Motor neuron (in vitro differentiated cells): ENCODE data around the gene ZNF227. TPM values are rescaled to one million over a fixed set of nuclear protein-coding genes. Genes with fewer than 3 reads are reported as not detected.
"Not testable (repeated sequence)": the region's sequence is repeated elsewhere in the genome, so short reads cannot be mapped to it uniquely, and the experiment has no call there.

Experiments used
- ATAC-seq, 8 experiments: fragments of 200-7000 bp; cut with Tn5 transposase; replicated peaks in 6 of 8; 2 replicates each; pipeline ENCODE4 v1.8.0; 2021; ENCODE audit warnings: mild to moderate bottlenecking in 8 of 8, moderate library complexity in 8 of 8
- H3K27ac ChIP-seq, 2 donors: fragments of 250-450 bp; sonication (Bioruptor Pico); 2 replicates each; pipeline ENCODE4 v1.9.0; 2021; ENCODE audit warnings: antibody characterized with exemption in 2 of 2, mild to moderate bottlenecking in 2 of 2, moderate library complexity in 1 of 2
- H3K4me1 ChIP-seq, 2 donors: fragments of 250-450 bp; sonication (Bioruptor Pico); replicated peaks in 1 of 2; 2 replicates each; pipeline ENCODE4 v1.6.1; 2021; ENCODE audit warnings: antibody characterized with exemption in 2 of 2, mild to moderate bottlenecking in 2 of 2, moderate library complexity in 1 of 2
- H3K4me3 ChIP-seq, 5 donors: fragments of 250-450 bp; sonication (Bioruptor Pico); 2 replicates each; pipeline ENCODE4 v1.9.0; 2021; ENCODE audit warnings: antibody characterized with exemption in 5 of 5, mild to moderate bottlenecking in 5 of 5, moderate library complexity in 4 of 5
- WGBS, 10 experiments: fragments of 450-650 bp; shearing (Covaris generic); methylation state at CpG; one replicate each; pipeline ENCODE4 v1.0.0; 2022; 5-methylcytosine and 5-hydroxymethylcytosine counted together
- in situ Hi-C, 9 experiments: fragments of 400-800 bp; cut with MboI; loops; one replicate each; pipeline ENCODE4 v1.15.0; 2021; ENCODE audit warnings: low sequenced_read_pairs in 9 of 9, low pct_unique_long_range_greater_than_20kb in 2 of 9; ENCODE audit not compliant: unreplicated experiment in 9 of 9
- total RNA-seq, 8 experiments: library from RNA; unstranded; fragments of 300-600 nt; gene quantifications; 2 replicates each; pipeline versions ENCODE4 v1.2.3 to v1.2.4, GENCODE V29; 2022

Gene ZNF227
- total RNA-seq = 10 to 100 TPM; 17.3 to 35.7 (median 28.7) TPM

DNA sequence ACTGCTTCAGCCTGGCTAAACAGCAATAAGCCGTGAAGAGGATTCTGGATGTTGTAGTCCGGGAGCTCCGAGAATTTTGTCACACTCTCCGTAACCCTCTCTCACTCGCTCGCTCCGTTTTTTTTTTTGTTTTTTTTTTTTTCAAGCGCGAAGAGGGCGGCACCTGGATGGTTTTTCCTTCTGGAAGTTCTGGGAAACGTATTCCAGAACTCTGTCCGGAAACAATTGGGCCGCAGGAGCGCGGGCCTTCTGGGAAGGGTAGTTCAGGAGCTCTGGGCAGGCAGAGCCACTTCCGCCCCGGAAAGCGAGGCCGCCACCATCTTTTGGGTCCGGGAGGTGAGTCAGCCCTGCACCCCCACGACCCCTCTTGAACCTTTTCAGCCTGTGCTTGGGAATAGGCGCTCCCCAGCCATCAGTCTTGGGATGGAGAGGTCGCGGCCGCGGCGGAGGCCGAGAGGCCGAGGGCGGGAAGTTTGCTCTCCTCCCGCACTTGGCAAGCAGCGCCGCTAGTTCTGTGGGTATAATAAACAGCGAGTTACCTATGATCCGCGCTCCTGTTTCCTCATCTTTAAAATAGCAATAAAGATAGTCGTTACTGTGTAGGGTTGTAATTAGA is at the start of gene ZNF227:
Gene ZNF227, plus strand, starts transcription at position 283 of the 616 bp plus-strand sequence. CDS start 5,261 bp downstream, outside the sequence.
- peaks cover 4 to 11% of the 10 kb centered on the region in 2 donors for H3K4me1 ChIP-seq
- in situ Hi-C loops = no loop called here
- peak within 1 kb of the TSS; percentile 43 to 51 for H3K27ac ChIP-seq
- H3K4me3 ChIP-seq = peak within 1 kb of the TSS; percentile 57 to 94 (median 83)
- peak; percentile 93 to 97 (median 96) for ATAC-seq
- WGBS, 10 experiments = 0 to 3% (median 0%) methylated on average over 10 to 25 of the region's 37 CpGs; no CpG with 5 or more reads in 1 of the 10 experiments

DNA sequence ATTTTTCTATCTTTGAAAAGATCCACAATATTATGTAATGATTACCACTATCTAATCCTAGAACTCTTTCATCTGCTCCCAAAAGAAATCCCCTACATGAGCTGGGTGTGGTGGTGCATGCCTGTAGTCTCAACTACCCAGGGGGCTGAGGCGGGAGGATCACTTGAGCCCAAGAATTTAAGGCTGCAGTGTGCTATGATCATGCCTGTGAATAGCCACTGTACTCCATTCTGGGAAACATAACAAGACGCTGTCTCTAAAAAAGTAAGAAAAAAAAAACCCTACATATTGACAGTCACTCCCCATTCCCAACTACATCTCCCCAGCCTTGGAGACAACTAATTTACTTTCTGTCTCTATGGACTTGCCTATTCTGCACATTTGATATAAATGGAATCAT is 48.5 kb upstream of the ZNF227 start:
- Histone ChIP-seq H3K27ac (no peak overlapping the region), H3K4me1 (peaks cover 10 to 20% of the 10 kb centered on the region in 2 donors), H3K4me3 (no peak overlapping the region)
- ATAC-seq = no peak
- WGBS, 10 experiments = 0 to 100% (median 100%) methylated on average over 1 to 2 of the region's 2 CpGs; no CpG with 5 or more reads in 3 of the 10 experiments
- in situ Hi-C loops = no loop called here

DNA sequence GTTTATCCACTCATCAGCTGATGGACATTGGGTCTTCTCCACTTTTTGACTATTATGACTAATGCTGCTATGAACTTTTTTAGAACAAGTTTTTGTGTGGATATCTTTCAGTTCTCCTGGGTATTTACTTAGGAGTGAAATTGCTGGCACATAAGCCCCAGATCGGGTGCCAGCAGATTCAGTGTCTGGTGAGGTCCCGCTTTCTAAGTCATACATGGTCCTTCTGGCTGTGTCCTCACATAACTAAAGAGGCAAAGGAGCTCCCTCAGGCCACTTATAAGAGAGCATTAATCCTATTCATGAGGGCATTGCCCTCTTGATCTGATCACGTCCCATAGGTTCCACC is 48.0 kb upstream of the ZNF227 start:
- H3K4me3 ChIP-seq = peak overlapping the region; percentile 17 to 98 (median 76)
- peaks cover 10 to 20% of the 10 kb centered on the region in 2 donors for H3K4me1 ChIP-seq
- no peak for ATAC-seq
- in situ Hi-C loops = no loop called here
- H3K27ac ChIP-seq = peak overlapping the region; percentile 70 to 87
- 20 to 100% (median 69%) methylated on average over 1 to 3 of the region's 3 CpGs; no CpG with 5 or more reads in 4 of the 10 experiments for WGBS, 10 experiments

DNA sequence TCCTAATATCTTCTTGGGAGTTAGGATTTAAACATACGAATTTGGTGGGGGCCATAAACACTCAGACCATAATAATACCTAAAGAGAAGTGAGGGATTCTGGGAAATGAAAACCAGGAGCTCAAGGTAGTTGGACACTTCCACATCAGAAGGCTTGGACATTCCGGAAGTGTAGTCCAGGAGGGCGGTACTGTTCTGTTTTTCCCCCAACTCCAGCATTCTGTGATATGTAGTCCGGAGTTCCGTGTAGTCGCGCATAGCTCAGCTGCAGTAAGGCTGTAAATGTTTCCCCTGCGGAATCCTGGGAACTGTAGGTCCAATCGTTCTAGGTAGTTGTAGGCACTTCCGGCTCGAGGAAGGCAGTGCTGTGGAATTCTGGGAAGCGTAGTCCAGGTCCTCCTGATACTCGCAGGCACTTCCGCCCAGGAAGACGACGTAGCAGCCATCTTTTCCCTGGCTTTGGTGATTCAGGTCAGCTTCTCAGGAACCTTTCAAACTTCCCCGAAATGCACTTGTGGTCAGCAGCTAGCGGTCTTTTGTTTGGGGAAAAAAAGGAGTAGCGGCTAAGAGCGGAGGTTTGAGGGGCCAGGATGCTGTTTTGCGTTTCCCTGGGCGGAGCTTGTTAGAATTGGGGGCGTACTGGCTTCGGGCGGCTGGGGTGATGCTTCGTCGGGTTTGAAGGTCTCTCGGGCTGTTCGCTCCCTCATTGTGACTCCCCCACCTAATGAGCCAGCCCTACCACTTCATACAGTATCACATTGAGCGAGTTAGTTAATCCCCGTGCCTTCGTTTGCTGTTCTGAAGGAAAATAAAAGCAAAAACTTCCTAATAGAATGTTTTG is 47.4 kb upstream of the ZNF227 start, which contains the start of gene ZNF226:
Gene ZNF226, plus strand, starts transcription at position 428 of the 840 bp plus-strand sequence. CDS start 4,981 bp downstream, outside the sequence.
- WGBS, 10 experiments = 0 to 5% (median 1%) methylated on average over 4 to 18 of the region's 32 CpGs
- Histone ChIP-seq H3K4me1 (peaks cover 10 to 20% of the 10 kb centered on the region in 2 donors), H3K4me3 (peak within 1 kb of the TSS; percentile 66 to 98 (median 82)), H3K27ac (peak within 1 kb of the TSS; percentile 88 to 95)
- ATAC-seq = peak; percentile 94 to 99 (median 98)
- in situ Hi-C loops = no loop called here

DNA sequence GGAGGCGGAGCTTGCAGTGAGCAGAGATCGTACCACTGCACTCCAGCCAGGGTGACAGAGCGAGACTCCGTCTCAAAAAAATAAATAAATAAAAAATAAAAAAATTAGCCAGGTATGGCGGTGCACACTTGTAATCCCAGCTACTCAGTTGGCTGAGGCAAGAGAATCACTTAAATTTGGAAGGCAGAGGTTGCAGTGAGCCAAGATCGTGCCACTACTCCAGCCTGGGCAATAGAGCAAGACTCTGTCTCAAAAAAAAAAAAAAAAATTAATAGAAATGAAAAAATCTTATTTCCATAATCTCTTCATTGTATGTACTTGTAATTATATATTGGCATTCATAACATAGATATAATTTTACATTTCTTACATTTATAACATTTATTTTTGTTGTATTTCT is 41.7 kb upstream of the ZNF227 start:
- in situ Hi-C loops, H3K27ac ChIP-seq, H3K4me3 ChIP-seq, ATAC-seq: not testable (repeated sequence)
- WGBS, 10 experiments = 75 to 100% (median 100%) methylated on average over 1 to 6 of the region's 6 CpGs; no CpG with 5 or more reads in 1 of the 10 experiments
- H3K4me1 ChIP-seq = peaks cover 7 to 17% of the 10 kb centered on the region in 2 donors

DNA sequence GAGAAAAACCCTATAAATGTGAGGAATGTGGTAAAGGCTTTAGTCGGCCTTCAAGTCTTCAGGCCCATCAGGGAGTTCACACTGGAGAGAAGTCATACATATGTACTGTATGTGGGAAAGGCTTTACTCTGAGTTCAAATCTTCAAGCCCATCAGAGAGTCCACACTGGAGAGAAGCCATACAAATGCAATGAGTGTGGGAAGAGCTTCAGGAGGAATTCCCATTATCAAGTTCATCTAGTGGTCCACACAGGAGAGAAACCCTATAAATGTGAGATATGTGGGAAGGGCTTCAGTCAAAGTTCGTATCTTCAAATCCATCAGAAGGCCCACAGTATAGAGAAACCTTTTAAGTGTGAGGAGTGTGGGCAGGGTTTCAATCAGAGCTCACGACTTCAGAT is 35.7 kb upstream of the ZNF227 start:
- 83 to 100% (median 100%) methylated on average over 1 to 3 of the region's 3 CpGs; no CpG with 5 or more reads in 2 of the 10 experiments for WGBS, 10 experiments
- Histone ChIP-seq H3K4me1 (no peaks in the 10 kb centered on the region), H3K27ac (no peak overlapping the region), H3K4me3 (no peak overlapping the region)
- in situ Hi-C loops = no loop called here
- no peak for ATAC-seq

DNA sequence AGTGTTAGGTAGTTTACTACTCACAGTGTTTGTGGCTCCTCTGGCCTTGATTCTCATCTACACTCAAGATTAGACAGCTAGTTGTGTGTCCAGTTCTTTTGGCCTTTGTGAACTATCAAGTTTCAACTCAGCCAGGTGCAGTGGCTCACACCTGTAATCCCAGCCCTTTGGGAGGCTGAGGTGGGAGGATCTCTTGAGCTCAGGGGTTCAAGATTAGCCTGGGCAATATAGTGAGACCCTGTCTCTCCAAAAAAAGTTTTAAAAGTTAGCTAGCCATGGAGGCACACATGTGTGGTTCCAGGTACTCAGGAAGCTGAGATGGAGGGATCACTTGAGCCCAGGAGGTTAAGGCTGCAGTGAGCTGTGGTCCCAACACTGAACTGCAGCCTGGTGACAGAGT is 31.4 kb upstream of the ZNF227 start:
- in situ Hi-C loops = no loop called here
- no peak for ATAC-seq
- H3K4me3 ChIP-seq = no peak overlapping the region
- no peaks in the 10 kb centered on the region for H3K4me1 ChIP-seq
- H3K27ac ChIP-seq = no peak overlapping the region

DNA sequence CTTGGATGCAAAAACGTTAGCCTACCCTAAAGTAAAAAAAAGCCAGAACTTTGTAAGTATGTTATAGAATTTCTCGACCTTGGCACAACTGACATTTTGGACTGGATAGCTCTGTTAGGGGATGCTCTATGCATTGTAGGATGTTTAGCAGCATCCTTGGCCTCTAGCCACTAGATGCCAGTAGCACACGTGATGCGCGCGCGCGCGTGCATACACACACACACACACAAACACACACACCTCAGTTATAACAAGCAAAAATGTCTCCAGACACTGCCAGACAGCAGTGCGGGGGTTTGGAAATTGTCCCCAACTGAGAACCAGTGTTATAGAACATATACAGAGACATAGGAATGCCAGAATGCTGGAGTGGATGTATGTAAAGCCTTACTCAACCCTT is 30.2 kb upstream of the ZNF227 start:
- H3K4me1 ChIP-seq = no peaks in the 10 kb centered on the region
- no peak for ATAC-seq
- no peak overlapping the region for H3K27ac ChIP-seq
- WGBS, 10 experiments = 53 to 96% (median 75%) methylated on average over 1 to 10 of the region's 10 CpGs; no CpG with 5 or more reads in 1 of the 10 experiments
- in situ Hi-C loops = no loop called here
- H3K4me3 ChIP-seq = no peak overlapping the region

DNA sequence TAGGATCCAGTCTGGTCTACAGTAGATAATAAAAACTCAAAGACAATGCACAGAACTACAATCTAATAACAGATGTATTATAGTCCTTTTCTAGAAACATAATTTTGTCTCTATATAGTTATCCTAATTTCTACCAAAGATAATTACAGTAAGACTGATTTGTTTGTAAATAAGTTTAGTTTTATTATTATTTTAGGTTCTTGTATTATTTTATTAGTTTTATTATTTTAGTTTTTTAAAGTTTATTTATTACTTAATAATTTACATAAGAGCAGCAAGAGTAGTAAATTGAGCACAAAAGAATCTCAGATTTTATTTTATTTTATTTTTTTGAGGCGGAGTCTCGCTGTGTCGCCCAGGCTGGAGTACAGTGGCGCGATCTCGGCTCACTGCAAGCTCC is 22.3 kb upstream of the ZNF227 start:
- no peaks in the 10 kb centered on the region for H3K4me1 ChIP-seq

DNA sequence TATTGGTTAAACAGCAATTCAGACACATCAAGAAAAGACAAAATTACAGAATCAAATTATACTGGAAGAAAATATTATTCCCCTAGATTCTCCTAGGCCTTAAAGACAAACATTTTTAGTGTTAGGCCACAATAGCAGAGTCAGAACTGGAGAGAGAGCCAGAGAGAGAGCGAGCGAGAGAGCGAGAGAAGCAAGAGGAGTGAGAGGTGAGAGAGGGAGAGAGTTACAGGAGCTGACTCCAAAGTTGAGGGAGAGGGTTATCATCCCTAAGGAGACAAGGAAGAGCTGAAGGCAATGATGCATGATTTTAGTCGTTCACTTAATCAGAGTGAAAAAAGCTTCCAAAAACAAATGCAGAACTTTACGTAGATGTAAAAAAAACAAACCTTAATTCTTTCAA is 20.2 kb upstream of the ZNF227 start:
- H3K27ac ChIP-seq = no peak overlapping the region
- WGBS, 10 experiments = 48 to 93% (median 78%) methylated on average over 4 to 5 of the region's 5 CpGs; no CpG with 5 or more reads in 1 of the 10 experiments
- H3K4me3 ChIP-seq = no peak overlapping the region
- H3K4me1 ChIP-seq = no peaks in the 10 kb centered on the region
- ATAC-seq = no peak
- in situ Hi-C loops = no loop called here

More for the DNA sequence above, 22.3 kb upstream of the ZNF227 start:
- in situ Hi-C loops = no loop called here
- 75 to 100% (median 94%) methylated on average over 2 to 6 of the region's 6 CpGs; no CpG with 5 or more reads in 1 of the 10 experiments for WGBS, 10 experiments
- Histone ChIP-seq H3K4me3 (no peak overlapping the region), H3K27ac (no peak overlapping the region)
- ATAC-seq = no peak

DNA sequence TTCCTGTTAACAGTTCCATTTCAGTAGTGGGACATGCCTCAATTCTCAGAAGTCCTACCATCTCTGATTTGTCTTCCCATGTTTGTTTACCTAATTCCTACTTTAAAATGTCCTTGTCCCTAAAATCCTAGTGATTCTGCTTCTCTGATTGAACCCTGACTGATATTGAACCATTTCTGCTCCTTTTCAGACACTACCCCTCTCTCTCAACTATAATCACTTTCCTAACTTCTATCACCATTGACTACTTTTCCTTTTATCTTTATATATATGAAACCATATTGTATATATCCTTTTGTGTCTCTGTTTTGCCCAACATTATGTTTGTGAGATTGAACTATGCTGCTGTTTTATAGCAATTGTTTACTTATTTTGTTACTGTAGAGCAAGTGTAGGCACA is 15.6 kb upstream of the ZNF227 start:
- Histone ChIP-seq H3K4me3 (no peak overlapping the region), H3K27ac (no peak overlapping the region), H3K4me1 (no peaks in the 10 kb centered on the region)
- ATAC-seq = no peak
- in situ Hi-C loops = no loop called here

DNA sequence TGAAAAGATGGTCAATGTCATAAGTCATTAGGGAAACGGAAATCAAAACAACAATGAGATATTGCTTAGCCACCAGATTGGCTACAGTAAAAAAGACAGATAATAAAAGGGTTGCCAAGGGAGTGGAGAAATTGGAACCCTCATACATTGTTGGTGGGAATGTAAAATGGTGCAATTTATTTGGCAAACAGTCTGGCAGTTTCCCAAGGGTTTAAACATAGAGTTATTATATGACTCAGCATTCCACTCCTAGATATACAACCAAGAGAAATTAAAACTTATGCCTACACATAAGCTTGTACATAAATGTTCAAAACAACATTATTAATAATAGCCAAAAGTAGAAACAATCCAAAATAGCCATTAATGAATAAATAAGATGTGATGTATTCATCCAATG is 9.9 kb upstream of the ZNF227 start:
- Histone ChIP-seq H3K4me3 (no peak overlapping the region), H3K4me1 (no peaks in the 10 kb centered on the region), H3K27ac (no peak overlapping the region)
- WGBS, 10 experiments = 29 to 100% (median 90%) methylated on average over 1 of the region's 1 CpG; no CpG with 5 or more reads in 1 of the 10 experiments
- ATAC-seq = no peak
- in situ Hi-C loops = no loop called here

DNA sequence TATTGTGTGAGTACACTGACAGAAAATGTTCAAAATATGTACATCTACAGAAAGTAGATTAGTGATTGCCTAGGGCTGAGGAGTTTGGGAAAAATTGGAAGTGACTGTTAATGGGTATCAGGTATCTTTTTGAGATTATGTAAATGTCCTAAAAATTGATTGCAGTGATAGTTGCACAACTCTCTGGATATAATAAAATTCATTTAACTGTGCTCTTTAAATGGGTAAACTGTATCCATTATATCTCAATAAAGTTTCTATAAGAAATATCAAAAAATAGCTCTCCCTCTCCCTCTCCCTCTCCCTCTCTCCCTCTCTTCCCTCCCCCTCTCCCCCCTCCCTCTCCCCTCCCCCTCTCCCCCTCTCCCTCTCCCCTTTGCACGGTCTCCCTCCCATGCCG is 9.4 kb upstream of the ZNF227 start:
- peaks cover 0 to under 1% of the 10 kb centered on the region in 2 donors for H3K4me1 ChIP-seq
- no peak for ATAC-seq
- no peak overlapping the region for H3K4me3 ChIP-seq
- H3K27ac ChIP-seq = no peak overlapping the region
- WGBS, 10 experiments = no CpG with 5 or more reads among the region's 2 CpGs
- in situ Hi-C loops = no loop called here
